ENCODE measurements around the gene ZNF135.

DNA sequence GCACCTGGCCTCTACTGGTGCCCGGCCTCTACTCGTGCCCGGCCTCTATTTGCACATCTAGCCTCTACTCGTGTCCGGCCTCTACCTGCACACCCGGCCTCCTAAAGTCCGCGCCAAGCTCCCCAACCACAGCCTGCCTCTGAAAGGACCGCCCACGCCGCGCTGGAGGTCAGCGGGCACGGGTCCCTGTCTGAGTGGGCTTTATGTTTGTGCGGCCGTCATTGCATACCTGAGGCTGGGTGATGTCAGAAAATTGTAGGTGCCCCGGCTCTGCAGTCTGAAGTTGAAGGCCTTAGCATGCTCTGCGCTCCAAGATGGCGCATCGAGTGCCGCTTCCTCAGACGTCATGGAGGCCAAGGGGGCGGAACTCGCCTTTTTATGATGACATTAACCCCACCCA, 1.1 kb downstream of the ZNF135 start:
- TF ChIP-seq POLR2A (IDR thresholded peaks at IDR 0.05) = no peak
- TF ChIP-seq, protein P1, sequence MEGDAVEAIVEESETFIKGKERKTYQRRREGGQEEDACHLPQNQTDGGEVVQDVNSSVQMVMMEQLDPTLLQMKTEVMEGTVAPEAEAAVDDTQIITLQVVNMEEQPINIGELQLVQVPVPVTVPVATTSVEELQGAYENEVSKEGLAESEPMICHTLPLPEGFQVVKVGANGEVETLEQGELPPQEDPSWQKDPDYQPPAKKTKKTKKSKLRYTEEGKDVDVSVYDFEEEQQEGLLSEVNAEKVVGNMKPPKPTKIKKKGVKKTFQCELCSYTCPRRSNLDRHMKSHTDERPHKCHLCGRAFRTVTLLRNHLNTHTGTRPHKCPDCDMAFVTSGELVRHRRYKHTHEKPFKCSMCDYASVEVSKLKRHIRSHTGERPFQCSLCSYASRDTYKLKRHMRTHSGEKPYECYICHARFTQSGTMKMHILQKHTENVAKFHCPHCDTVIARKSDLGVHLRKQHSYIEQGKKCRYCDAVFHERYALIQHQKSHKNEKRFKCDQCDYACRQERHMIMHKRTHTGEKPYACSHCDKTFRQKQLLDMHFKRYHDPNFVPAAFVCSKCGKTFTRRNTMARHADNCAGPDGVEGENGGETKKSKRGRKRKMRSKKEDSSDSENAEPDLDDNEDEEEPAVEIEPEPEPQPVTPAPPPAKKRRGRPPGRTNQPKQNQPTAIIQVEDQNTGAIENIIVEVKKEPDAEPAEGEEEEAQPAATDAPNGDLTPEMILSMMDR (IDR thresholded peaks at IDR 0.05) = no peak

Data from right lobe of liver (tissue), 4 donors.